Fibroblast of the aortic adventitia (primary cell): ENCODE data around the gene APPL2. TPM values are rescaled to one million over a fixed set of nuclear protein-coding genes. Genes with fewer than 3 reads are reported as not detected.

Experiments used
- DNase-seq: peaks from one replicate; pipeline ENCODE4 v3.0.0-alpha.2; 2010; ENCODE audit warnings: low read depth
- H3K4me3 ChIP-seq: 2 replicates; pipeline ENCODE4 v1.5.1; 2011; ENCODE audit warnings: low read depth, mild to moderate bottlenecking, control low read depth, low read length, moderate library complexity
- CTCF ChIP-seq: IDR thresholded peaks from 2 replicates; pipeline ENCODE4 v1.5.1; 2011; ENCODE audit warnings: mild to moderate bottlenecking, low read length, control low read depth, inconsistent platforms; ENCODE audit not compliant: insufficient read depth
- total RNA-seq: library from RNA; depleted of rRNA; stranded (reverse); fragments of >200 nt; gene quantifications from 2 replicates; pipeline ENCODE4 v1.2.3, GENCODE V29; 2012; ENCODE audit warnings: low replicate concordance

APPL2 gene, protein sequence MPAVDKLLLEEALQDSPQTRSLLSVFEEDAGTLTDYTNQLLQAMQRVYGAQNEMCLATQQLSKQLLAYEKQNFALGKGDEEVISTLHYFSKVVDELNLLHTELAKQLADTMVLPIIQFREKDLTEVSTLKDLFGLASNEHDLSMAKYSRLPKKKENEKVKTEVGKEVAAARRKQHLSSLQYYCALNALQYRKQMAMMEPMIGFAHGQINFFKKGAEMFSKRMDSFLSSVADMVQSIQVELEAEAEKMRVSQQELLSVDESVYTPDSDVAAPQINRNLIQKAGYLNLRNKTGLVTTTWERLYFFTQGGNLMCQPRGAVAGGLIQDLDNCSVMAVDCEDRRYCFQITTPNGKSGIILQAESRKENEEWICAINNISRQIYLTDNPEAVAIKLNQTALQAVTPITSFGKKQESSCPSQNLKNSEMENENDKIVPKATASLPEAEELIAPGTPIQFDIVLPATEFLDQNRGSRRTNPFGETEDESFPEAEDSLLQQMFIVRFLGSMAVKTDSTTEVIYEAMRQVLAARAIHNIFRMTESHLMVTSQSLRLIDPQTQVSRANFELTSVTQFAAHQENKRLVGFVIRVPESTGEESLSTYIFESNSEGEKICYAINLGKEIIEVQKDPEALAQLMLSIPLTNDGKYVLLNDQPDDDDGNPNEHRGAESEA
- 48.5 and 73.0 TPM in 2 replicates for total RNA-seq

DNA sequence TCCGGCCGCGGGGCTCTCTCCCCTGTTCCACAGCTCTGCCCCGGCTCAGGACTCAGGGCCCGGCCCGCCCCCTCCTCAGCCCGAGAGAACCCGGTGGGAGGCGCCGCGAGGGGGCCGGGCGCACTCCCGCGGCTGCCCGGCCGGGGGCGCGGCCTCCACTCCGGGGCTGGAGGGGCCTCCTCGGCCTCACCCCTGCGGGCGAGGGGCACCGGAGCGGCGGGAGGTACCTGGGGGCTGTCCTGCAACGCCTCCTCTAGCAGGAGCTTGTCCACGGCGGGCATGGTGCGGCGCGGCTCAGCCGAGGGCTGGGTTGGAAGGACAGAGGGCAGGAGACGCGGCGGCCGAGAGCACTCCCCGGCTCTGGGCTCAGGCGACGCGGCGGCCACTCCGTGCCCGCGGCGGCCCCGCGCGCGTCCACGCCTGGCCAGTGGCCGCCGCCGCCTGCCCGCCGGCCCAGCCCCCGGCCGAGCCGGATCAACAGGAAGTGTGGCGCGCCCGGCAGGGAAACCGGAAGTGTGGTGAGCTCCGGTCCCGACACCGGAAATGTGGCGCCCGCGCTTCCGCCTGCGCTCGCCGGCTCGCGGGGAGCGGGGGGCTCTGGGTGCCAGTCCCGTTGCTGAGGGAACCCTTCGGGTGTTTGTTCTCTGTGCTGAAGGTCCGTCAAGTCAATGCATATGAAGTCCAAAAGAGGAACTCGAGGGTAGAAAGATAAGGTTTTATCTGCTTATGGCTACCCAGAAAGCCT, at the start of gene APPL2:
TSS of gene APPL2 (minus strand) at position 443 of the 745 bp plus-strand sequence. CDS start at position 281, 162 bp downstream.
- TF ChIP-seq CTCF, result no peak
- DNase-seq, result peak; percentile 85
- H3K4me3 ChIP-seq, result peak within 1 kb of the TSS; percentile 87

DNA sequence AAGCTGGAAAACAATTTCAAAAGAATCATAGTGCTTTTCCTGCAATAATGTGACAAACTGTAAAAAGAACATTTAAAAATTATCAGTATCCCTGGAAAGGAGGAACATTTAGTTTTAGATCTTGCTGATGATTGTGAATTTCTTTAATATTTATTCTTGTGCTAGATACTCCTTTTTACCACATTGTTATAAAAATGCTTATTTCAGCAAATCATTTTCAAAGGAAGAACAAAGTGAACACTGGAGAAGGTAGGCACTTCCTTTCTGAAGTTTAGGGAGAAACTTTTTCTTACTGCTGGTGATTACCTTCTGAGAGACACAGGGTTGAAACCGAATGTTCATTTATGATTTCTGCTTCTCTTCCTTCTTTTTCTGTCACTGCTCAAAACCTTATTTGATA, 49.4 kb upstream of the APPL2 start:
- H3K4me3 ChIP-seq, result no peak overlapping the region
- DNase-seq, result no peak
- TF ChIP-seq CTCF, result no peak

- TF ChIP-seq CTCF, result peak; percentile 15
- H3K4me3 ChIP-seq, result no peak overlapping the region
- DNase-seq, result no peak
Observed at GRCh38 chr12:105281694-105282049, 45.7 kb upstream of the APPL2 start.

GRCh38 chr12:105280966-105281693, 45.2 kb upstream of the APPL2 start:
- DNase-seq, result peak; percentile 63
- H3K4me3 ChIP-seq, result no peak overlapping the region
- no peak for TF ChIP-seq CTCF

- peak; percentile 53 for TF ChIP-seq CTCF
- peak; percentile 39 for DNase-seq
- no peak overlapping the region for H3K4me3 ChIP-seq
Observed at GRCh38 chr12:105279460-105280056, 43.6 kb upstream of the APPL2 start.
